ENCODE measurements around the gene GATD1.
"Not testable (repeated sequence)": the region's sequence is repeated elsewhere in the genome, so short reads cannot be mapped to it uniquely, and the experiment has no call there.

GATD1 gene

DNA sequence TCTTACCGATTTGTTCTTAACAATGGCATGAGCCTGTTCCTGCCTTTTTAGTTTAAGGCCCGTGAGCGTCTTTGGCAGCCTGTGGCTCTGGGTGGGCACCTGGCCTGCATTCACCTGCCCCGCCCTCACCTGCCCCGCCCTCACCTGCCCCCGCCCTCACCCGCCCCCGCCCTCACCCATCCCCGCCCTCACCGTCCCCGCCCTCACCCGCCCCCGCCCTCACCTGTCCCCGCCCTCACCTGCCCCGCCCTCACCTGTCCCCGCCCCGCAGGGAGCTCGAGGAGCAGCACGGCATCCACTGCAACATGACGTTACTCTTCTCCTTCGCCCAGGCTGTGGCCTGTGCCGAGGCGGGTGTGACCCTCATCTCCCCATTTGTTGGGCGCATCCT is 14.2 kb downstream of the GATD1 start:
- peak; percentile 76 for DNase-seq (ENCODE audit: low spot score)

GRCh38 chr11:762421-763072 is 14.7 kb downstream of the GATD1 start:
- peak; percentile 59 for DNase-seq (ENCODE audit: low spot score)

GRCh38 chr11:761526-762108 is 15.7 kb downstream of the GATD1 start:
- DNase-seq (ENCODE audit: low spot score) = no peak

DNA sequence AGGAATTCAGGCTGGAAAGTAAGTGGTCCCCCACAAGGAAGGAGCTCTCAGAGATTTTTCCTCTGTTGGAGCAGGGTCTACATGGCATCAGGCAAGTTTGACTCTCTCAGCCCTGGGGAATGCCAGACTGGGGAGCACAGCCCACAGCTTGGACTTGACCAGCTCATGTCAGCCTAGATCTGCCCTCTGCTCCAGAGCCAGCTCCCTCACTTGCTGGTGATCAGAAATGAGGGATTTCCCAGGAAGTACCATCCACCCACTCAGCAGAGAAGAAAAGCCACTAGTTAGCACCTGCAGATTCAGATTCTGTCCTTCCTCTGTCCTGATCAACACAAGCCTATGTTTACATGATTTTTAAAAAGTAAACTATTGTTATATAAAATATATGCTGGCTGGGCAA is 17.1 kb downstream of the GATD1 start:
- DNase-seq (ENCODE audit: low spot score) = no peak

GRCh38 chr11:749731-750130 is 27.6 kb downstream of the GATD1 start:
- no peak for DNase-seq (ENCODE audit: low spot score)

- no peak for DNase-seq (ENCODE audit: low spot score)
Observed at GRCh38 chr11:748007-748359, 29.3 kb downstream of the GATD1 start.

GRCh38 chr11:747158-748006 is 29.9 kb downstream of the GATD1 start, which contains the start of gene TALDO1:
Gene TALDO1, plus strand, starts transcription at chr11:747464. Its CDS starts 18 bp downstream, at chr11:747482.
- peak; percentile 96 for DNase-seq (ENCODE audit: low spot score)

DNA sequence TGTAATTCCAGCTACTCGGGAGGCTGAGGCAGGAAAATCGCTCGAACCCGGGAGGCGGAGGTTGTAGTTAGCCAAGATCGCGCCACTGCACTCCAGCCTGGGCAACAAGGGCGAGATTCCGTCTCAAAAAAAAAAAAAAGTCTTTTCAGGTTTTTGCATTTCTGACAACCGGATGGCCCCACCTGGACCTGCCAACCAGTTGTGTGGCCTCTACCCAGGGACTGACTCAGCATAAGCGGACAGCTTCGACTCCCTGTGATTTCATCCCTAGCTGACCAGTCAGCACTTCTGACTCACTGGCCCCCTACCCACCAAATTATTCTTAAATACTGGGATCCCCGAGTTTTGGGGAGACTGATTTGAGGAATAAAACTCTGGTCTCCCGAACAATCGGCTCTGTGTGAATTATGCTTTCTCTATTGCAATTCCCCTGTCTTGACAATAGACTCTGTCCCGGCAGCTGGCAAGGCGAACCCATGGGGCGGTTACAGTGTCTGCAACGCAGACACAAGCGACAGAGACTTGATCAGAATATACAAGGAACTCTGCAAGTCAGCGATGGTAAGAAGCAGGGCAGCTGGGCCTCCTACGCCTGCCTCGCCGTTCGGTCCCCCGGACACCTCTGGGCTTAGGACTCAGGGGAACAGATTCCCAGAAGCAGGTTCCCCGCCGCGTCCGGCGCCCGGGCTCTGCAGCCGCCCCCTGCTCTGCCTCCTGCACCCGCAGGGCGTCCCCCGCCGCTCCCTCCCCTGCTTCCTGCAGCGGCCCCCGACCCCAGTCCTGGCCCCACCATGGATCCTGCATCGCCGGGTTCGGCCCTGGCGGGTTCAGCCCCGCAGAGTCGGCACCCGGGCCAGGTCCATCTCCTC is 30.8 kb downstream of the GATD1 start:
- no peak for DNase-seq (ENCODE audit: low spot score)

DNA sequence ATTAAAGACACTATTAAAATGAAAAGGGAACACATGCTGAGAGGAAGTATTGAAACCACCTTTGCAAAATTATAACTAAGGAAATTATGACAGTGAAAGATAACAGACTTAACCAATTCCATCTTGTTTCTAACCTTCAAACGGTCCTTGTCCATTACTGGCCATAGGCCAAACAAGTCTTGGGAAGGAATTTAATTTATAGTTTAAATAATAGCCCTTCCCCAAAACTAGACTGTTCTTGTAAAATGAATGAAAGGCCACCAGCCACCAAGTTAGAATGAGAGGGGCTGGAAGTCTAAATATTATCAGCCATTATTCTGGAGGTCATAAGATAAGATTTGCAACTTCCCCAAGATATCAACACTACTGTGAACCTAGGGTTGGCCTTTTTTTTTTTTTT is 31.9 kb downstream of the GATD1 start:
- DNase-seq (ENCODE audit: low spot score) = no peak

DNA sequence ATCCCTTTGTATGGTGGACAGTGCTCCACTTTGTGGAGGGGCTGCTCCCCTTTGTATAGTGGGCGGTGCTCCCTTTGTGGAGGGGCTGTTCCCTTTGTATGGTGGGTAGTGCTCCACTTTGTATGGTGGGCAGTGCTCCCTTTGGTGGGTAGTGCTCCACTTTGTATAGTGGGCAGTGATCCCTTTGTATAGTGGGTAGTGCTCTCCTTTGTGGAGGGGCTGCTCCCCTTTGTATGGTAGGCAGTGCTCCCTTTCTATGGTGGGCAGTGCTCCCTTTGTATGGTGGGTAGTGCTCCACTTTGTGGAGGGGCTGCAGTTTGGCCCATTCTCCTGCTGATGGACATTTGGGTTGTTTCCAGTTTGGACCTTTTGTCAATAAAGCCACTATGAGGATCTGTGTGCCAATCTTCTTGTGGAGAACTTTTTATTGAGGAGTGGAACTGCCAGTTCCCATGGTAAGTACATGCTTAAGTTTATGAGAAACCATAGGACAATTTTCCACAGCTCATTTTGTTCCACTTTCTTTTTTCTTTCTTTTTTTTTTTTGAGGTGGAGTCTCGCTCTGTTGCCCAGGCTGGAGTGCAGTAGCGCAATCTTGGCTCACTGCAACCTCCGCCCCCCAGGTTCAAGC is 34.6 kb downstream of the GATD1 start:
- DNase-seq (ENCODE audit: low spot score) = no peak

DNA sequence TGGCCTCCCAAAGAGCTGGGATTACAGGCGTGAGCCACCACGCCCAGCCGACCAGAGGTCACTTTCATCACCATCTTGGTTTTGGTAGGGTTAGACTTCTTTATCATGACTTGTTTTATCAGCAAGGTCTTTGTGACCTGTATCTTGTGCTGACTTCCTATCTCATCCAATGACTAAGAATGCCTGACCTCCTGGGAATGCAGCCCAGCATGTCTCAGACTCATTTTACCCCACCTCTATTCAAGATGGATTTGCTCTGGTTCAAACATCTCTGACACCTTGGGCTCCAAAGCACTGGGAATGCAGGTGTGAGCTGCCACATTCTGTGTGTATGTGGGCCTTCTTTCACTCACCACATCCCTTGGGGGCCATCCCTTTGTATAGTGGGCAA is 35.1 kb downstream of the GATD1 start:
- no peak for DNase-seq (ENCODE audit: low spot score)

DNA sequence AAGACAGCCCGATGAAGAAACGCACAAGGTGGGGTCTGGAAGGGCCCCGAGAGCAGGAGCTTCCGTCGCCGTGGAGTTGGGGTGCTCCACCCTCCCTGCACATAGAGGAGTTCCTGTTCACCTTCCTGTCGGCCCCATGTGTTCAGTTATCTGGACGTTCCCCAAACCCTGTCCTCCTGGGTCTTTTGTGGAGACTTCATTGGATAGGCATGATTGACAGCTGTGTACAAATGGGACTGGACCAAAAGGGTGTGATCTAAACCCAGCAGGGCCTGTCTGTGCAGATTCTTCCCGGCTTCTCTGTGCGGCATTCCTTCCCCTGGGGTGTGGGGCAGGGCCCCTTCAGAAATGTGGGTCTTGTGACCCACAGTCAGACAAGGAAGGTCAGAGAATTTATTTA is 39.4 kb downstream of the GATD1 start:
- DNase-seq (ENCODE audit: low spot score) = not testable (repeated sequence)

DNA sequence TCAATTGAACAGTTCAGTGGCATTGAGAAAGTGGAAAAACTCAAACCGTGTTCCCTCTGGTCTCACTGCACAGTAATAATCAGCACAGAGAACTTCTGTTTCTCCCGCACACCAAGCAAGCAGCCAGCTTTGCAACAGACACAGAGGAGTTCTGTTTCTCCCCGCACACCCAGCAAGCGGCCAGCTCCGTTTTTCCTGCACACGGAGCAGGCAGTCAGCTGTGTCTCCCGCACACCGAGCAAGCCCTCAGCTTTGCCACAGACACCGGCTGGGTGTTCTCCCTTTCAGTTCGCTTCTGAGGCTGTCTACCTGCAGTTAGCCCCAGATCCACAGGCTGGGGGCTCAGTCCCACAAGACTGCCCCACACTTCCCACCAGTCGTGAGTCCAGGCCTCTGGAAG is 39.9 kb downstream of the GATD1 start:
- no peak for DNase-seq (ENCODE audit: low spot score)

GRCh38 chr11:734541-734940 is 42.7 kb downstream of the GATD1 start:
- DNase-seq (ENCODE audit: low spot score) = not testable (repeated sequence)

GRCh38 chr11:733072-733471 is 44.2 kb downstream of the GATD1 start:
- DNase-seq (ENCODE audit: low spot score) = no peak

GRCh38 chr11:729492-730074 is 47.7 kb downstream of the GATD1 start:
- no peak for DNase-seq (ENCODE audit: low spot score)

DNA sequence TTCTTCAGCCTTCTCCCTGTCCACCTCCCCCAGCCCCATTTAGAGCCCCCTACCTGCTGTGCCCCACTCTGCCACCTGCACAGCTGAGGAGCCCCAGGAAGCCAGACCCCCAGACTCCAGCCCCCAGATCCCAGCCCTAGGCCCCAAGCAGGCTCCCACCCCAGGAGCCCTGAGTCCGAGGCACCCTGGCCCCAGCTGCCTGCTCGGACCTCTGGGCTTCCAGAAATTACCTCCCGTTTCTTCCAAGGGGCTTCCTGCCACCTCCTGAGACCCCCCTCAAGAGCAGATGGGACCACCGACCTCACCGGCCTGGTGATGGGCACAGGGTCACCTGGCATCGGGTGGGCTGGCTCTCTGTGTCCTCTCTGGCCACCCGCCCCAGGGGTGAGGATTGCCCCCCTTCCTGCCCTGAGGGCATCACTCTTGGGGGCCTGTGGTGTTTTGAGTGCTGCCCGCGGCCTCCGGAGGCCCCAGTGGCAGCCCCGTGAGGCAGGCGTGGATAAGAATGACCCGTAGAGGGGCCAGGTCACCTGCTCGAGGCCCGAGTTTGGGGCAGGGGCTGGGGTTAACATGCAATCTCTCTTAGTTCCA is 48.3 kb downstream of the GATD1 start:
- DNase-seq (ENCODE audit: low spot score) = no peak

GRCh38 chr11:727859-728748 is 49.2 kb downstream of the GATD1 start:
- peak; percentile 94 for DNase-seq (ENCODE audit: low spot score)

DNA sequence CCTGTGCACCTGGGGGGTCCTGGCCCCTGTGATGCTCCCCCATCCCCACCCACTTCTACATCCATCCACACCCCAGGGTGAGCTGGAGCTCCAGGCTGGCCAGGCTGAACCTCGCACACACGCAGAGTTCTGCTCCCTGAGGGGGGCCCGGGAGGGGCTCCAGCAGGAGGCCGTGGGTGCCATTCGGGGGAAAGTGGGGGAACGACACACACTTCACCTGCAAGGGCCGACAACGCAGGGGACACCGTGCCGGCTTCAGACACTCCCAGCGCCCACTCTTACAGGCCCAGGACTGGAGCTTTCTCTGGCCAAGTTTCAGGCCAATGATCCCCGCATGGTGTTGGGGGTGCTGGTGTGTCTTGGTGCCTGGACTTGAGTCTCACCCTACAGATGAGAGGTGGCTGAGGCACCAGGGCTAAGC is 50.0 kb downstream of the GATD1 start:
- no peak for DNase-seq (ENCODE audit: low spot score)
